ENCODE measurements around the gene FGFR4. TPM values are rescaled to one million over a fixed set of nuclear protein-coding genes. Genes with fewer than 3 reads are reported as not detected.

FGFR4 gene
- total RNA-seq, 1 donor from 2014 or later = 0.93 TPM

DNA sequence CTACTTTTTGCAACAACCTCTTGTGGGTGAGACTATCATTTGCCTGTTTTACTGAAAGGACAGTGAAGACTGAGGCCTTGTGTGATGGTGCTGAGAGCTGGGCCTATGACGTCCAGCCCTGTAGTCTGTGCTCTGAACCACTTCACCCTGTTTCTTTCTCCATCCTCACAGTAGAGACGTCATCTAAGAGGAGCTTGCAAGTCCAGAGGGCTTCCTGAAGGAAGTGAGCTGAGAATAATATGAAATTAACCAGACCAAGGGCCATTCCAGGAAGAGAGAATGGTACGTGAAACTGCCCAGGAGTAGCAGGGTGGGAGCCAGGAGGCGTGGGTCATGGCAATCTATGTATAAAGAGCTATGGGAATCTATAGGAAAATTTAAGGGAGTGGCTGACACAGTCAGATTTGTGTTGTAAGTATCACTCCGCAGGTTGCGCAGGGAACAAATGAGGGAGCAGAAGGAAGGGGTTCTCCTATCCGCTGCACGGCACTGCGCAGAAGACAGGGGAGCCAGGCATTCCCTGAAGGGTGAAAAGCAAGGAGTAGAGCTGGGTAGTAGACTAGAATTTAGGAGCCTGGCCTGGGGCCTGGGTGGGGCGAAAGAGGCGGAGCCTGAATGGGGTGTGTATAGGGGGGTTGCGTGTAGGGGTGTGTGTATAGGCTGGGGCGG is 596 bp upstream of the FGFR4 start:
- TF ChIP-seq, protein P1, sequence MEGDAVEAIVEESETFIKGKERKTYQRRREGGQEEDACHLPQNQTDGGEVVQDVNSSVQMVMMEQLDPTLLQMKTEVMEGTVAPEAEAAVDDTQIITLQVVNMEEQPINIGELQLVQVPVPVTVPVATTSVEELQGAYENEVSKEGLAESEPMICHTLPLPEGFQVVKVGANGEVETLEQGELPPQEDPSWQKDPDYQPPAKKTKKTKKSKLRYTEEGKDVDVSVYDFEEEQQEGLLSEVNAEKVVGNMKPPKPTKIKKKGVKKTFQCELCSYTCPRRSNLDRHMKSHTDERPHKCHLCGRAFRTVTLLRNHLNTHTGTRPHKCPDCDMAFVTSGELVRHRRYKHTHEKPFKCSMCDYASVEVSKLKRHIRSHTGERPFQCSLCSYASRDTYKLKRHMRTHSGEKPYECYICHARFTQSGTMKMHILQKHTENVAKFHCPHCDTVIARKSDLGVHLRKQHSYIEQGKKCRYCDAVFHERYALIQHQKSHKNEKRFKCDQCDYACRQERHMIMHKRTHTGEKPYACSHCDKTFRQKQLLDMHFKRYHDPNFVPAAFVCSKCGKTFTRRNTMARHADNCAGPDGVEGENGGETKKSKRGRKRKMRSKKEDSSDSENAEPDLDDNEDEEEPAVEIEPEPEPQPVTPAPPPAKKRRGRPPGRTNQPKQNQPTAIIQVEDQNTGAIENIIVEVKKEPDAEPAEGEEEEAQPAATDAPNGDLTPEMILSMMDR (IDR thresholded peaks at IDR 0.05; ENCODE audit: borderline replicate concordance) = no peak
- no peak overlapping the region for H3K27ac ChIP-seq (replicated peaks)
- H3K9me3 ChIP-seq (replicated peaks) = no peaks in the 10 kb centered on the region
- peaks cover 77% of the 10 kb centered on the region for H3K27me3 ChIP-seq (ENCODE audit: low read depth)
- no peak for DNase-seq
- peak overlapping the region; percentile 66 for H3K4me3 ChIP-seq
- H3K36me3 ChIP-seq = no peaks in the 10 kb centered on the region
- H3K4me1 ChIP-seq = peaks cover 28% of the 10 kb centered on the region
- intact Hi-C loops (cut with micrococcal nuclease) = no loop called here

DNA sequence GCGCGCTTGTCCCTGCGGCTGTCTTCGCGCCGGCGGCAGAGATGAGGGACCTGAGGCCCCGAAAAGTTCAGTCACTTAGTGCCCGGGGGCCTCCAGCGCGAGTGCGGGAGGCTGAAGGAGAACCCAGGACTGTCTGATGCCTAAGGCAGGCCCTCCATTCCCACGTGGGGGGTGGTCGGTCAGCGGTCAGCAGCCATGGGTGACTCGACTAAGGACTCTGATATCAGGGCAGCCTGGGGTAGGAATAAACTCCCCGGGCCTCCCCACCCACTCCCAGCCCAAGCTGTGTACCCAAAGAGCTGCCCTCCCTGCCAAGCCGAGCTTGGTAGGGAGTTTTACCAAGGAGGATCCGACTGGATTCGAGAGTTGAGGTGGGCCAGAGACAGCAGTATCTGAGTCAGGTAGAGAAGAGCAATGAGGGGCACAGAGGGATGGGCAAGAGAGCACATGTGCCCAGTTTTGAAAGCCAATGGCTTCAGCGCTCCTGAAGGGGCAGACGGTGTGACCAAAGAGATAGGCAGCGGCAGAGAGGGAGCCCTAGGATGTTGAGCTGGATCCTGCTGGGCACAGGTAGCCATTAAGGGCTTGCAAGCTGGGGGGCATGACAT is 787 bp downstream of the FGFR4 start:
- intact Hi-C loops (cut with micrococcal nuclease) = no loop called here
- H3K27ac ChIP-seq (replicated peaks) = no peak overlapping the region
- peaks cover 79% of the 10 kb centered on the region for H3K27me3 ChIP-seq (ENCODE audit: low read depth)

DNA sequence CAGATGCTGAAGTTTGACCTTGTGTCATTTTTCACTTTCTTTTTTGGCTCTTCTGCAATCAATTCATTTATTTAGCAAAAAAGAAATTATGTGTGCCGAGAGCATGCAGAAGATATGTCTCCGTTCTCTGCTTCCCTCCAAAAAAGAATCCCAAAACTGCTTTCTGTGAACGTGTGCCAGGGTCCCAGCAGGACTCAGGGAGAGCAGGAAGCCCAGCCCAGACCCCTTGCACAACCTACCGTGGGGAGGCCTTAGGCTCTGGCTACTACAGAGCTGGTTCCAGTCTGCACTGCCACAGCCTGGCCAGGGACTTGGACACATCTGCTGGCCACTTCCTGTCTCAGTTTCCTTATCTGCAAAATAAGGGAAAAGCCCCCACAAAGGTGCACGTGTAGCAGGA is 2.4 kb downstream of the FGFR4 start:
- H3K27me3 ChIP-seq (ENCODE audit: low read depth) = peaks cover 64% of the 10 kb centered on the region
- TF ChIP-seq, protein P1 (IDR thresholded peaks at IDR 0.05; ENCODE audit: borderline replicate concordance) = no peak
- peaks cover 34% of the 10 kb centered on the region for H3K4me1 ChIP-seq
- intact Hi-C loops (cut with micrococcal nuclease) = no loop called here
- H3K9me3 ChIP-seq (replicated peaks) = no peaks in the 10 kb centered on the region
- H3K36me3 ChIP-seq = no peaks in the 10 kb centered on the region
- H3K4me3 ChIP-seq = no peak overlapping the region
- peak; percentile 59 for DNase-seq
- peak overlapping the region; percentile 52 for H3K27ac ChIP-seq (replicated peaks)

More for the DNA sequence above, 787 bp downstream of the FGFR4 start:
- DNase-seq = no peak
- Histone ChIP-seq H3K4me1 (peaks cover 28% of the 10 kb centered on the region), H3K4me3 (peak overlapping the region; percentile 66), H3K9me3 (replicated peaks) (no peaks in the 10 kb centered on the region), H3K36me3 (no peaks in the 10 kb centered on the region)
- TF ChIP-seq, protein P1 (IDR thresholded peaks at IDR 0.05; ENCODE audit: borderline replicate concordance) = no peak

DNA sequence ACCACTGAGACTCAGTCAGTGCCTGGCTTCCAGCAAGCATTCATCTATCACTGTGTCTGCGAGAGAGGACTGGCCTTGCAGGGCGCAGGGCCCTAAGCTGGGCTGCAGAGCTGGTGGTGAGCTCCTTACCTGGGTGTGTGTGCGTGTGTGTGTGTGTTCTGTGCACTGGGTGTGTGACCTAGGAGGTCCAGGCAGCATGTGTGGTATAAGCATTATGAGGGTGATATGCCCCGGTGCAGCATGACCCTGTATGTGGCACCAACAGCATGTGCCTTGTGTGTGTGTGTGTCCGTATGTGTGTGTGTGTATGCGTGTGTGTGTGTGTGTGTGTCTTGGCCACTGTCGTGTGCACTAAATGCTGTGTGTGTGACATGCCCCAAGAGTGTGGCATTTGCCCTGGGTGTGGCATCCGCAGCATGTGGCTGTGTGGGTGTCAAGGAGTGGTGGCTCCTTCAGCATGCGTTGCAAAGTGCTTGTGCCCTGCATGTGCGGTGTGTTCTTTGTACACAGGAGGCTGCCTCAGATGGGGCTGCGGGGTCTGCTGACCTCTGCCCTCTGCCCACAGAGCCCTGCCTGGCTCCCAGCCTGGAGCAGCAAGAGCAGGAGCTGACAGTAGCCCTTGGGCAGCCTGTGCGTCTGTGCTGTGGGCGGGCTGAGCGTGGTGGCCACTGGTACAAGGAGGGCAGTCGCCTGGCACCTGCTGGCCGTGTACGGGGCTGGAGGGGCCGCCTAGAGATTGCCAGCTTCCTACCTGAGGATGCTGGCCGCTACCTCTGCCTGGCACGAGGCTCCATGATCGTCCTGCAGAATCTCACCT is 3.3 kb downstream of the FGFR4 start:
- no peak for DNase-seq
- TF ChIP-seq, protein P1 (IDR thresholded peaks at IDR 0.05; ENCODE audit: borderline replicate concordance) = no peak
- Histone ChIP-seq H3K27ac (replicated peaks) (peak overlapping the region; percentile 52), H3K9me3 (replicated peaks) (no peaks in the 10 kb centered on the region), H3K4me3 (no peak overlapping the region), H3K27me3 (ENCODE audit: low read depth) (peaks cover 57% of the 10 kb centered on the region), H3K4me1 (peaks cover 43% of the 10 kb centered on the region), H3K36me3 (no peaks in the 10 kb centered on the region)
- intact Hi-C loops (cut with micrococcal nuclease) = no loop called here

DNA sequence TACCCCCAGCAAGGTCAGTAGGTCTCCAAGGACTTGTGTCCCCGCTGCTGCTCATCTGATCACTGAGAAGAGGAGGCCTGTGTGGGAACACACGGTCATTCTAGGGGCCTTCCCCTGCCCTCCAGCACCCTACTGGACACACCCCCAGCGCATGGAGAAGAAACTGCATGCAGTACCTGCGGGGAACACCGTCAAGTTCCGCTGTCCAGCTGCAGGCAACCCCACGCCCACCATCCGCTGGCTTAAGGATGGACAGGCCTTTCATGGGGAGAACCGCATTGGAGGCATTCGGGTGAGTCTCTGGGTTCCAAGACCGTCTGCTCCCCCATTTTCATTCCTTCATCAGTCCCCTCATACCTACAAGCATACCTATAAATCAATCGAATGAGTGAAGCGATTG is 4.1 kb downstream of the FGFR4 start:
- Histone ChIP-seq H3K4me3 (no peak overlapping the region), H3K27me3 (ENCODE audit: low read depth) (peaks cover 53% of the 10 kb centered on the region), H3K9me3 (replicated peaks) (no peaks in the 10 kb centered on the region), H3K36me3 (no peaks in the 10 kb centered on the region), H3K4me1 (peaks cover 51% of the 10 kb centered on the region), H3K27ac (replicated peaks) (no peak overlapping the region)
- intact Hi-C loops (cut with micrococcal nuclease) = no loop called here
- TF ChIP-seq, protein P1 (IDR thresholded peaks at IDR 0.05; ENCODE audit: borderline replicate concordance) = no peak
- DNase-seq = no peak
